NOMO-1 treated with DMSO at 0.1 percent for 48 hours (cell line): Measurements from ENCODE around the gene ITGBL1.

Experiments used
- DNase-seq: peaks from one replicate; lab custom pipeline; 2025; ENCODE audit not compliant: unreplicated experiment; lab: John Stamatoyannopoulos, UW

The ITGBL1 gene, protein sequence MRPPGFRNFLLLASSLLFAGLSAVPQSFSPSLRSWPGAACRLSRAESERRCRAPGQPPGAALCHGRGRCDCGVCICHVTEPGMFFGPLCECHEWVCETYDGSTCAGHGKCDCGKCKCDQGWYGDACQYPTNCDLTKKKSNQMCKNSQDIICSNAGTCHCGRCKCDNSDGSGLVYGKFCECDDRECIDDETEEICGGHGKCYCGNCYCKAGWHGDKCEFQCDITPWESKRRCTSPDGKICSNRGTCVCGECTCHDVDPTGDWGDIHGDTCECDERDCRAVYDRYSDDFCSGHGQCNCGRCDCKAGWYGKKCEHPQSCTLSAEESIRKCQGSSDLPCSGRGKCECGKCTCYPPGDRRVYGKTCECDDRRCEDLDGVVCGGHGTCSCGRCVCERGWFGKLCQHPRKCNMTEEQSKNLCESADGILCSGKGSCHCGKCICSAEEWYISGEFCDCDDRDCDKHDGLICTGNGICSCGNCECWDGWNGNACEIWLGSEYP

DNA sequence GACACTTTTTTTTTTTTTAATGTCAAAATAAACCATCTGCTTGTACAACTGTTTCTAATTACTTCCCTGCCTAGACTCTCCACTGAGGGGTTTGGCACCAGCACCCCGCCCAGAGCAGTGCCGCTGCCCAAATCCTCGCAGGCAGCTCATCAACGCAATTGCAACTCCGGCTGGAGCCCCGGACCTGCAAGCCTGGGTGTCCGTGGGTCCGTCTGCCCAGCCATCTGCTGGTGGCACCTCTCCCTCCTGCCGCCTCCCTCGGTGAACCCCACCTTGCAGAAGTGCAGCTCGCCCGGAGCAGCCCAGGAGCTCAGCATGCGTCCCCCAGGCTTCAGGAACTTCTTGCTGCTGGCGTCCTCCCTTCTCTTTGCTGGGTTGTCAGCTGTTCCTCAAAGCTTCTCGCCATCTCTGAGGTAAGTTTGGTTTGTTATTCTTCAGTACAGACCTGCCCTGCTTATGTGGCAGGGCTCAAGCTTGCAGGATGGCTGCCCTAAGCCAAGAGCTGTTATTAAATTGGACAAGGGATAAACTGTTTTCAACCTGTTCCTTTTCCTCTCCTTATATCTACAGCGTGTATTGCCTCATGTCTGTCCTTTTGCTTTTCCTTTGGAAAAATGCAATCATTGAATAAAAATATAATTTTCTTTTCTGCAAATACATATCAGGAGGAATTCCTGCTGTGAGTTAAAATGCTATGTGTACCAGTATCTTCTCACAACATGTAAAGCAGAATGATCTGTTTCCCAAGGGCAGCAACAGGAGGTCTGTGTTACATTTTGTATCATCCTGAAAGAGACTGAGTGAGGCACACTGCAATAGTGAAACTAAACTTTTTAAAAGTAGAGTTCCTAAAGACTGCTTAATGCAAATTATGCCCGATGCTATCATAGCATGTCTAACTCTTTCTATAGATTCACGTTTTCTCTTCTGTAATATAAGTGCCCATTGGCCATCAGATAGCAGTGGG, at the start of gene ITGBL1:
ITGBL1 (plus strand) TSS at position 157 of the 967 bp plus-strand sequence; CDS start at position 316, 159 bp downstream.
- DNase-seq = no peak

DNA sequence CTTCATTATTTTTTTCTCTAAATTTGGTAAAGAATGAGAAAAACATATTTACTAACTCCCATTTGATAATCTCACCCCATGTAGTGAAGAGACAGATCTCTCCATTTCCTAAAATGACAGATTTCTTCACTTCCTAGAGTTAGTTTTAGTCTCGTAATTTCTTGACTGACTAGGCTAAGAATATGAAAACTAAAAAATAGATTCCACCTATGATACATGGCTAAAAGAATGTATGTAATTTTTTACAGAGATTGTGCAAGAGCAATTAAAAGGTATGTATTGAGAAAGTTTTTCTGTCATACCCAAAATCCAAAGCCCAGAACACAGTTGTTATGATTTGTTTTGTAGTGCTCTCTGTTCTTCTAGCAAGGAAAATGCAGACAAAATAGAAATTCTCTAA, 45.7 kb upstream of the ITGBL1 start:
- DNase-seq = no peak

DNA sequence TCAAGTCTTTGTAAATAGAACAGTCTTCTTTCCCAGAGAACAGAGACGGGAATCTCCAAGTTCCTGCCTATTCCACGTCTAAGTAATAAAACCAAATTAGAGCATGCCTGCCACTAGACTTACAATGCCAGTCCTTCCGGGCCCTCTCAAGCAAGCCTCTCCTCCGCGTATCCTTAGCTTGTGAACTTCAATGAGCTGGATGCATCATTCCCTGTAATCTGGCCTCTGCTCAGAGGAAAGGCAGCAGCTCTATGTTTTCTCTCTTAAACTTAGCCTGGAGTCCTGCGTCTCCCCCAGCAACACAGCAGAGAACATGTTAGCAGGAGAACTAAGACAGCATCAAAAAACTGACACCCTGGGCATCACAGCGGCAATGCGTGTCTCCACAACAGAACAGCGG, 44.3 kb upstream of the ITGBL1 start:
- DNase-seq = no peak

DNA sequence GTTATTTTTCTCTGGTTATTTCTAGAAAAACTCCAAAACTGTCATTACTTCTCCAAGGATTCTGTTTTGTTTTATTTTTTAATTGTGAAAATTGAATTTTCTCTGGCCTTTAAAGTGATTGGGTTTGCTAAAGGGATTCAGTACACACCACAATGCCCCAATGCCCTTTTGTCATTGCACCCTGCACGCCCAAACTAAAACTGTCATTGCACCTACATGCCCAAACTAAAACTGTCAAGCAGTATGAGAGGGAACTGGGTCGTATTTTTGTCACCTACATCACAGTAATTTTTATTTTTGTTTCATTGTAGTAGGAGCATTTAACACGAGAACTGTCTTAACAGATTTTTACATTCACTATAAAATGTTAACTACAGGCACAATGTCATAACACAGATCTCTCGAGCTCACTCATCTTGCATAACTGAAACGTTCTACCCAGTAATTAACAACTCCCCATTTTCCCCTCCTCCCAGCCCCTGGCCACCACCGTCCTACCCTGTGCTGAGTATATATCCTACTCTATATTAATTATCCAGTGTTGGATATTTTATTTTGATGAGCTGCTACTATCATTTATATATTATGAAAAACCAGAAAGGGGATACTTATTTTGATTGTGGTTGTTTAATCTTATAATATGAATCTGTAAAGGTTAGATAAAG, 43.4 kb upstream of the ITGBL1 start:
- DNase-seq = no peak

DNA sequence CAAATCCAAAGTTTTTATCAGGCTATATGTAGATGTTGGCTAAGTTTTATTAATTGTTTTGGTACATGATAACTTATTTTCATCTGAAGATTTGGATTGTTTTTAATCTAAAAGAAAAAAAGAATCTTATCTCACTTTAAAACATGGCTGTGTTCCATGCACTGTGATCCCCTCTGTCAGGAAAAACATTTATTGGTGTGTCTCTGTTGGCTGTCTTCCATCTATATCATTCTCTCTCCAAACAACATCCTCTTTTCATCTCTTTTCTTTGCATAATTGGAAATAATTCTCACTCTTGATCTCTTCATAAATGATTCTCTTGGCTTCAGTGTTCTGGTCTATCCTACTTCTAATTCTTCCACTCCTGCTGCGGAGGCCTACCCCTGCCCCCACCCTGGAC, 40.4 kb upstream of the ITGBL1 start:
- no peak for DNase-seq

DNA sequence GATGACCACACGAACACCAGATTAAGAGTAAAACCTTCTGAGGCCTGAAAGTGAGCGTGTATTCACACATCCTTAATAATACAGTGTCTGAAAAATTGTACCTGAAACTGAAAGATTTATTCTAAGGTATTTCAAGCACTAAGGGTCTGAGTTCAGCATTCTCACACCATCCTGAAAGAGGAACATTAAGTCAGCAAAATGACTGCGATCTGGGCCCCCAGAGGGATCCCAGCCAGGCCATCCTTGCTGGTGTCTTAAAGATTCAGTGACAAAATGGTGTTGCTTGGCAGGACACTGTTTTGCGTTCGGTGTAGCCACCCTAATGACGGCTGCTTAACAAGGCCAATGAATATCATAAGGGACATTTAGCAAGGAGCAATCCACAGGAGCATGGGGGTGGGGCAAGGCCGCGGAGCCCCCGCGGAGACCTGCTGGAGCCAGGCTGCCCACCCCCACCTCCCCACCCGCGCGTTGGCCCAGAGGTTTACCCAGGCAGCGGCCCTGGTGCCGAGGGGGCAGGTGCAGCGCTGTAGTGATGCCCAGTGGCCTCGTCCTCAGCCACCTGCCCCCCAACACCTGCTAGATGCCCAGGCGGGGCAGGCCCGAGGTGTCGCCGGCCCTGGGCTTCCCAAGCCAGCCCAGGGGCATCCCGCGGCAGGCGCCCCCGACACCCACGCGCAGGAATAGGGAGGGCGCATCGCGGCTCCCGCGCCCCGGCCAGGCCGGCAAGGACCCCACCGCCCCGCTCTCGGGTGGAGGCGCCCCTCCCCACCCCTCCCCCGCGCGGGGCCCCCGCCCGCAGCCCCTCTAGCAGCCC, 36.9 kb upstream of the ITGBL1 start:
- DNase-seq = no peak

DNA sequence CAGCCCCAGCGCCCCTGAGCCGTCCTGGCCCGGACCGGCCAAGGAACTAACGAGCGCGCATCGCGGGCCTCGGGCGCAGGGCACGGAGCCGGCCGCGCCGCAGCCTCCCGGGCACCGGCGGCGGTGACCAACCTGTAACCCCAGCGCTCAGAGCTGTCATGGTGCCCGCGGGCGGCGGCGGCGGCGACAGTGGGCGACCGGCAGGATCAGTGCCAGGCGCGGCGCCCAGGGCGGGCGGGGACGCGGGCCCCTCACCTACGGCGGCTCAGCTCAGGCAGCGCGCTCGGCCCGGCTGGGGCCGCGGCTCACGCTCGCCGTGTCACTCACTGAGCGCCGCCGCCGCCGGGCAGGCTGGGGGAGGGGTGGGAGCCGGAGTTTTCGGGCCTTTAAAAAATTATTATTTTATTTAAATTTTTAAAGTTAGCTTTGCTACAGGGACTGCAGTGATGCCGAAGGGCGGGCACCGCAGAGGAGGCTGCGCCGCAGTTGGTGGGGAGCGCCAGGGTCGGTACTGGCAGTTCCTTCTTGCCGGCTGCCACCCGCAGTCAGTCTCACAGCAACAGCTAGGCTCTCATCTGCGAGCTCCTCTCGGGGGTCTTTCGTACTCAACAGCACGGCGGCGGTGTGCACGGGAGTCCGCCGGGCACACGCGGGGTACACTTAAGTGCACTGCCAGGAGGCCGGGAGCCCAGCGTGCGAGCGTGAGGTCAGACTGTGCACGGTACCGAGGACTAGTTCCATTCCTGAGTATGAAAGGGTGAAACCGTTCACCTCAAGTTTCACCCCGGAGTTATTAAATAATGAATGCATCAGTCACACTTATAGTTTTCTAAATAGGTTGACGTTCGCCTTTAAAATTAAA, 36.1 kb upstream of the ITGBL1 start, which contains the start of gene NALCN:
NALCN (minus strand) TSS at position 328 of the 862 bp plus-strand sequence. CDS start 17,382 bp downstream, outside the sequence.
- DNase-seq = no peak

DNA sequence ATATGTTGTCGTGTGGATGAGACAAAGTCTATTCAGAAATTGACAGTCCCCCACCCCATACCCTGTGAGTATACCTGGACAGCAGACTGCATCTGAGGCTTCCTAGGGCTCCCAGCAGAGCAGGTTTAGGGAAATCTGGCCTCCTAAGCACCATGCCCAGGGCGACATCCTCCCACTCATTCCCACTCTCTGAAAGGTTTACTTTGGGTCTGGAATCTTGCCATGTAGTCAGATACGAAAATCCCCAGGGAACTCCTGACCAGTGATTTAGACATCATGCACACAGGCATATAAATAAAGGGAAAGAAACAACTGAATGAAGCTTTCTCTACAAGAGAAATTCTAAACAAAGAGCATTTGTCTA, 35.5 kb upstream of the ITGBL1 start:
- DNase-seq = no peak

DNA sequence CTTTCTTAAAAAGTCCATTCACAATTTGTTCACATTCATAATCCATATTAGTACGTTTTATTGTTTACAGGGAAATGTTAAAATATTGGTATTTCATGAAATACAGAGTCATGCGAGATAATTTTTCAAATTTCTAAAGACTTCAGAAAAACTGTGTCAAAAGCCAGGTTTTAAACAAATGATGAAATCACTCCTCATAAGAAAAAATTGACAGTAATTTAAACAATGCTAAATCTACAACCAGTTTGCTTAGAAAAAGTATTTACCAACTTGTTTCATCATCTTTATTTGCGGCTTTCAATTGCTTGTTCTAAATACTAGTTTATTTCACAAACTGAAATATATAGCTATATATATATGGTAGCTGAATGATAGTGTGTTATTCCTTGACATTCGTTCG, 35.0 kb upstream of the ITGBL1 start:
- DNase-seq = no peak

DNA sequence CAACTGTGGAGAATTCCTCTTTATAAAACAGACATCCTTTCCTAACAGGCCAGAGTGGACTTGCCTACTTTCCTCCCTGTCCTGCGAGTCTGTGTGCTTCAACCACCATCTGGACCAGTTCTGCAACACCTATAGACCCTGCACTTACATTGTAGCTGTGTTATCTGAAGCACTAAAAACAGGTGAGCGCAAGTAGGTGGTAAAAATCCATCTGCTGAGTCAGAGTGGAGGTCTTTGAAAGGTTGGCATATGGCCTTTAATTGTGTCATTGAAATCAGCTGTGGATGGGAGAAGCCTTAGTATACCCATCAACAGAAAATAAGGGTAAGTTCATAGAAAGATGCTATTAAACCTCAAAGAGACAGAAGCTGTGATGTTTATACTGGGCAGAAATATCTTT, 28.6 kb upstream of the ITGBL1 start:
- DNase-seq = no peak

DNA sequence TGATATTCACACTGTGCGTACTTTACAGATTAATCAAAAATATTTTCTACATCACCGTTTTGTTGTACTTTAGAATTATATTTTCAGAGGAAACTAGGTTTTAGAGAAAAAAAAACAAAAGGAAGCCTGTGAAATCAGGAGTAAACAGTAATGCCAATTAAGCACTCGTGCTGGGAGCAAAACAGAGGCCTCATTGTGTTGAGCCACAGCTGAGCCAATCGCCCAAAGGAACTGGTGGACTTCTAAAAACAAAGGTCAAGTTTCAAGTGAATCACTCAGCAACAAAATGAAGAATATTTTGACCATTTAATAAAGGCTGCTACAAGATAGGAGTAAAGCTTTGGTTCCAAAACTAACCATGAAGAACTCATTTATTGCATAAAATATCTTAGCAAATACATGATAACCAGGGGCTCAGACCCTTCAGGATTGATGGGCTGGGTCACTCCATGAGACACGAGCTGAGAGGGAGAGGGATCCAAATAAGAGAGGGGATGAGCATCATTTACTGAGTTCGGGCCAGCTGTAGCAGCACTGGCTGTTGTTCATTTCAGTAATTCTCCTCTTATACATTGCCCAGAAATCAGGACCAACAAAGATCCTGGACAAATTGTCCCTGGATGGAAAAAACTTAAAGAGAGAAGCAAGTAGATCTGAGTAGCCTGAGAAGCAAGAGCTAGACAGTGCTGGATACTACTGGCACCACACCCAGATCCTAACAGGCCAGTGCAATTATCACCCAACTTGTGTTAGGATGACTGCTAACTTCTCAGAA, 27.9 kb upstream of the ITGBL1 start:
- no peak for DNase-seq

DNA sequence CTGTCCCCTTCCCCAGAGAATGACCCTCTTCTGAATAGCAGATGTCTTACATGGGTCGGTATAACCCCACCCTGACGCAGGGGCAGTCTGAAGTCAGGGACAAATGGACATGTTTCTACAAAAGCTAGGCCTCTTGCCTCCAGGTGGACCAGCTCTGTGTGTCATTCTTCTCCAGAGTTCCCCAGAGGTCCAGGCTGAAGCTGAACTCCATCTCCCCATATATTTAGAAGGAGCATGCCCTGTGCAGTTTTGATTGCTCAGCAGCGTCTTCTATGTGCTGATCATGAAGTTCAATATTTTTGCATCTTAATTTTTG, 27.4 kb upstream of the ITGBL1 start:
- DNase-seq = no peak

DNA sequence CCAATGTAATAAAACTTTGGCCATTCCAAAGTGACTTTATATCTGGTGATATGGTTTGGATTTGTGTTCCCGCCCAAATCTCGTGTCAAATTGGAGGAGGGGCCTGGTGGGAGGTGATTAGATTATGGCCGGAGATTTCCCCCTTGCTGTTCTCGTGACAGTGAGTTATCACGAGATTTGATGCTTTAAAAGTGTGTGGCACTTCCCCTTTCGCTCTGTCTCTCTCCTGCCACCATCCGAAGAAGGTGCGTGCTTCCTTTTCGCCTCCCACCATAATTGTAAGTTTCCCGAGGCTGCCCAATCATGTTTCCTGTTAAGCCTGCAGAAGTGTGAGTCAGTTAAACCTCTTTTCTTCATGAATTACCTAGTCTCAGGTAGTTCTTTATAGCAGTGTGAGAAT, 26.9 kb upstream of the ITGBL1 start:
- DNase-seq = no peak

DNA sequence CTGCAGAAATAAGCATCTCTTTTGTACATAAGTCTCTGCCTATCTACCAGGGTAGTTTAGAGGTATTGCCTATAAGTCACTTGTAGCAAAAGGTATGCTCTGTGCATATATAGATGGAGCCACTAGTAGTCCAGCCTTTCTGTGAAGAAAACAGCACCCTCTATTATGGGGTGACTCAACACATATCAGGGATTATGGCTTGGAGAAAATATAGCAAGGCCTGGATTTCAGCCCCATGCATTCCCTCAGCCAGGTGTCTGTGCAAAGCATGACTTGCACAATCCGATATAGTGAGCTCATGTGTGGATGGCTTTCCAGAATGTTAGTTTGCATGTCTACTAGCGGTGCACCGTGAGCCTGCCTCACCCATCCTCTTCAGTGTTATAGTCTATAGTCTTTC, 22.7 kb upstream of the ITGBL1 start:
- no peak for DNase-seq

DNA sequence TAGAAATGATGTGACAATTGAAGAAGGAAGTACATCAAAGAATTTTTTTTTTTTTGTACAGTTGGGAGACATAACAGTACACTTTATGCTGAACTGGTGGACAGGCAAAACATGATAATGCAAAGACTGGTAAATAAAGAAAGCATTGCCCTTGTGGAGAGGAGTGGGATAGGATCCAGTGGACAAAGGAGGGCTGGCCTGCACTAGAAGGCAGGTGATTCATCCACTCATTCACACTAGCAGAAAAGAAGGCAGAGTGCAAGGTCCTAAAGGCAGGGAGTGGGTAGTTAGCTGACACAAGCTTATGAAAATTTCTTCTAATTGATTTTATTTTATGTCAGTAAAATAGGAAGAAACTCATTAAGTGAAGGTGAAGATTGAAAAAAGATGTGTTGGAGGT, 18.6 kb upstream of the ITGBL1 start:
- DNase-seq = no peak

DNA sequence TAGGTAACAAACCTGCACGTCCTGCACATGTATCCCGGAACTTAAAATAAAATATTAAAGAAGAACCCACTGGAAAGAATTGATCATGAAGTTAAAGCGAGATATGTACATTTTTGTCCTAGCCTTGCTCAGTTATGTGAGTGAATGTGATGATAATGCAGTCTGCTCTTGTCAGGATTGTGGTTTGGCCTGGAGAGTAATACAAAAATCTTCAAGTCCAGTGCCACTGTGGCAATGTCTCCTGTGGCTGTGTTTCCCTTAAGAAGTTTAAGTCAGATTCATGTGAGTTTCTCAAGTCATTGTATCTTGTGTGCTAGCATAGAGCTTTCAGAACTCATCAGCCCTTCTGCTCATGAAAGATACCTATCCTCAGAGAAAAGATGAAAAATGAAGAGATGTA, 18.0 kb upstream of the ITGBL1 start:
- DNase-seq = no peak

DNA sequence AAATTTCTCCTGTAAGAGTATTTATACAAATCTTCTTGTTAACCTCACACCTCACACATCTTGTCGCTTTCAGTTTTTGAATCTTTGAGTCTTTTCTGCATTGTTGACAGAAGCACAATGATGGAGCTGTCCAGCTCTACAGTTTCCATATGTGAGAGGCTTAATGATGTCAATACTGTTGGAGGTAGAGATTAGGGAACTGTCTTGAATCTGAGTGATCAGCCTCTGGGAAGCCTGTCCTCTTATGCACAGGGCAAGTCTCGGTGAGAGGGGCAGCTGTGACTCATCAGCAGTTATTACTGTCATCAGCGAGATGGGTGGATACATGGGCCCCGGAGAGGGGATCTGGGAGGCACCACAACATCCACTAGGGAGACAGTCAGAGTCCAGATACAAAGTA, 4.6 kb upstream of the ITGBL1 start:
- DNase-seq = no peak

DNA sequence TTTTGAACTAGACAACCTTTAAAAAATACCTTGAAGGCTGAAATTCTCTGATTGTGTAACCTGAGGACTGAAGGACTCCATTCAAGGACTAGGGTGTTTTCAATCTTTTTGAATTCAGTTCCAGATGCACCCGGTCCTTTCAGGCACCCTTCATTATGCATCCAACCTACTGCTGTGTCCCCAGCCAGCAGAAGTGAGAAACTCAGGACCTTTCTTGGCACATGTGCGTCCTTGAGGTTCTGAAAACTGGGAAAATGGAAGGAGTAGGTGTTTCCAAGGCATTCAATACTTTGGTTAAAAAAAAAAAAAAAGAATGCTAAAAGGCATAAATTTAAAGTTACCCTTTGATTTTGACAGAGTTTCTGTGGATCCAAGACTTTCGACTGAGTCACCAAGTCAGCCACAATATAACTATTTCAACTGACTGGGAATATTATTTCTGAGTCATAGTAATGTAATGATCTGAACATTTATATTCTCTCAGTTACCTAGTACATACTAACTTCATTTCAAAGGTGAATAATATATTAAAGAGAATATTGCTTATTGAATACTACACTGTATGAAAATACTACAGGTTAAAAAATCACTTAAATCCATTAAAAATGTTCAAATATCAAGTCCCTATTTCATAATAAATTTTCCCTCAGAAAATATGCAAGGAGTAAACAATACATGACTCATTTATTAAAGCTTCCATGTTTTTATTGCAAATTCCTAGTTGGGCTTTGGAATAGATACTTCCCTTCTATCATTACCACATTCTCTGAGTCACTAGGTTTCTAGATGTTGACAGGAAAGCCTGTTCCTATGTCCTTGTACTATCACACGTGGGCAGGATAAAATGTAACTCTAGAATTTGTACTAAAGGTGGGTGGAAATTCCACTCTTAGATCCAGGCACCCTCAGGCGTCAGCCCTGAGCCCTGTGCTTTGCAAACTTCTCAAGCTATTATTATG, 2.4 kb upstream of the ITGBL1 start:
- DNase-seq = no peak
